Mammary epithelial cell (primary cell): Measurements from ENCODE around the gene CNN2.

Experiments used
- CTCF ChIP-seq, 2 donors: IDR thresholded peaks in 1 of 2; conservative IDR thresholded peaks in 1 of 2; 2 replicates each; pipeline ENCODE4 v1.5.1; 2011 to 2012; ENCODE audit warnings: inconsistent platforms in 2 of 2, low read length in 2 of 2, mild to moderate bottlenecking in 2 of 2, control low read depth in 1 of 2, low read depth in 1 of 2; ENCODE audit not compliant: insufficient read depth in 1 of 2; ENCODE audit errors: extremely low read depth in 1 of 2
- EZH2 ChIP-seq: IDR thresholded peaks from 2 replicates; pipeline ENCODE4 v1.6.1; 2012; ENCODE audit warnings: low read length, inconsistent platforms, borderline replicate concordance

GRCh38 chr19:1076951-1077350, 50.5 kb downstream of the CNN2 start:
- TF ChIP-seq CTCF (conservative IDR thresholded peaks at IDR 0.05 in 1 of 2, IDR thresholded peaks at IDR 0.05 in 1 of 2; ENCODE audit: extremely low read depth in 1 of 2, insufficient read depth in 1 of 2, low read depth in 1 of 2, low read length in 2 of 2) (no peak), EZH2 (no peak)
